HepG2 (cell line): ENCODE measurements around the gene TNS4. TPM values are rescaled to one million over a fixed set of nuclear protein-coding genes. Genes with fewer than 3 reads are reported as not detected.
A peak's percentile ranks its signal among the peaks of the same experiment; 100 is the strongest.

ENCODE experiments used
- ATAC-seq: fragments of 200-7000 bp; cut with Tn5 transposase; 3 replicates; pipeline ENCODE4 v1.9.1; 2020; ENCODE audit warnings: mild to moderate bottlenecking, moderate library complexity
- BruUV-seq: library from RNA; stranded (reverse); fragments of 400-500 nt; replicated peaks from 2 replicates; lab custom pipeline; 2021; lab: Mats Ljungman, UMichigan
- CTCF ChIA-PET: fragments of 300-600 bp; formaldehyde crosslinking; extraction: SDS; loops from one replicate; lab custom pipeline; 2021; ENCODE audit warnings: low total read pairs, inconsistent platforms, low intra/inter-chr PET ratio; lab: Yijun Ruan, JAX
- POLR2A ChIA-PET: fragments of 350-600 bp; sonication (Branson Sonifier 250); formaldehyde crosslinking; loops from one replicate; lab custom pipeline; 2020; ENCODE audit warnings: antibody characterized with exemption, inconsistent platforms; lab: Yijun Ruan, JAX
- DNase-seq: peaks from one replicate; pipeline ENCODE4 v3.0.0-alpha.2; 2015; ENCODE audit warnings: low spot score
- FAIRE-seq: peaks from 3 replicates; lab custom pipeline; 2011; peaks lifted over from hg19 to GRCh38; lab: Jason Lieb, UNC
- H2AFZ ChIP-seq: one replicate; pipeline ENCODE4 v1.6.1; 2011; ENCODE audit warnings: low read length, inconsistent platforms
- H3K27ac ChIP-seq: fragments of 300-600 bp; 3 replicates; pipeline ENCODE4 v1.8.0; 2011; ENCODE audit warnings: mixed run types, mild to moderate bottlenecking, mixed read lengths, low read length, inconsistent platforms; ENCODE audit not compliant: insufficient read depth; ENCODE audit errors: extremely low read length
- H3K27me3 ChIP-seq, 2 experiments: fragments of 200-600 bp in 1 of 2; 2 replicates in 1 of 2; 3 replicates in 1 of 2; pipeline versions ENCODE4 v1.6.0 to v1.8.0; 2011; ENCODE audit warnings: low read length in 2 of 2, mild to moderate bottlenecking in 2 of 2, moderate library complexity in 2 of 2, inconsistent platforms in 1 of 2; ENCODE audit not compliant: insufficient read depth in 2 of 2, control insufficient read depth in 1 of 2
- H3K36me3 ChIP-seq, 2 experiments: fragments of 200-600 bp in 1 of 2; replicated peaks in 1 of 2; 2 replicates in 1 of 2; 3 replicates in 1 of 2; pipeline versions ENCODE4 v1.5.1 to v1.8.0; 2011; ENCODE audit warnings: low read length in 2 of 2, inconsistent platforms in 1 of 2; ENCODE audit not compliant: insufficient read depth in 2 of 2, control insufficient read depth in 1 of 2
- H3K4me1 ChIP-seq: 2 replicates; pipeline ENCODE4 v1.5.1; 2012; ENCODE audit warnings: low read length, inconsistent platforms; ENCODE audit not compliant: insufficient read depth
- H3K4me2 ChIP-seq: 2 replicates; pipeline ENCODE4 v1.6.0; 2011; ENCODE audit warnings: low read depth, low read length, inconsistent platforms
- H3K4me3 ChIP-seq, 3 experiments: fragments of 200-600 bp in 1 of 3; sonication (generic), shearing (Covaris generic) in 1 of 3; replicated peaks in 1 of 3; 2 replicates each; pipeline ENCODE4 v1.5.1; 2011 to 2016; ENCODE audit warnings: low read length in 3 of 3, inconsistent platforms in 2 of 3, low read depth in 2 of 3, mild to moderate bottlenecking in 2 of 3, control low read depth in 1 of 3, mixed read lengths in 1 of 3; ENCODE audit not compliant: insufficient read depth in 1 of 3
- H3K79me2 ChIP-seq: one replicate; pipeline ENCODE4 v1.6.1; 2011; ENCODE audit warnings: low read length, inconsistent platforms; ENCODE audit not compliant: insufficient read depth
- H3K9ac ChIP-seq: 2 replicates; pipeline ENCODE4 v1.6.0; 2011; ENCODE audit warnings: mild to moderate bottlenecking, low read depth, low read length, inconsistent platforms; ENCODE audit not compliant: insufficient read depth
- H3K9me3 ChIP-seq: 2 replicates; pipeline ENCODE4 v1.5.1; 2012; ENCODE audit warnings: mild to moderate bottlenecking, low read length
- H4K20me1 ChIP-seq: 2 replicates; pipeline ENCODE4 v1.6.0; 2011; ENCODE audit warnings: inconsistent platforms, mild to moderate bottlenecking, low read length, moderate library complexity; ENCODE audit not compliant: insufficient read depth
- BRD4 ChIP-seq: sonication (generic); formaldehyde crosslinking; IDR thresholded peaks from 2 replicates; pipeline ENCODE4 v1.4.0; 2020; ENCODE audit warnings: missing genetic modification reagents
- FOXA1 ChIP-seq, 2 experiments: fragments of 450-650 bp in 1 of 2; sonication (generic) in 1 of 2; formaldehyde crosslinking in 1 of 2; IDR thresholded peaks; 2 replicates each; pipeline versions ENCODE4 v1.4.0 to v1.6.1; 2016 to 2020; ENCODE audit warnings: missing genetic modification reagents in 1 of 2
- SRSF9 ChIP-seq: fragments of 200-400 bp; formaldehyde crosslinking; IDR thresholded peaks from 2 replicates; pipeline ENCODE4 v1.6.1; 2018; ENCODE audit warnings: borderline replicate concordance, mild to moderate bottlenecking, low read depth, low read length; ENCODE audit not compliant: insufficient read depth, poor library complexity, severe bottlenecking
- ZBTB33 ChIP-seq: sonication (generic); formaldehyde crosslinking; IDR thresholded peaks from 2 replicates; pipeline ENCODE4 v1.4.0; 2020; ENCODE audit warnings: missing genetic modification reagents
- ZBTB7A ChIP-seq: sonication (generic); formaldehyde crosslinking; IDR thresholded peaks from 2 replicates; pipeline ENCODE4 v1.8.0; 2022; ENCODE audit warnings: mild to moderate bottlenecking, missing genetic modification reagents
- ZFX ChIP-seq: sonication (generic); formaldehyde crosslinking; IDR thresholded peaks from 2 replicates; pipeline ENCODE4 v1.4.0; 2020; ENCODE audit warnings: mild to moderate bottlenecking, low read depth, missing genetic modification reagents, moderate library complexity
- ZNF12 ChIP-seq: sonication (generic); formaldehyde crosslinking; IDR thresholded peaks from 2 replicates; pipeline ENCODE4 v1.5.0; 2020; ENCODE audit warnings: missing genetic modification reagents
- ZNF232 ChIP-seq: sonication (generic); formaldehyde crosslinking; IDR thresholded peaks from 2 replicates; pipeline ENCODE4 v1.4.0; 2020; ENCODE audit warnings: missing genetic modification reagents, borderline replicate concordance
- ZNF253 ChIP-seq: sonication (generic); formaldehyde crosslinking; IDR thresholded peaks from 2 replicates; pipeline ENCODE4 v1.8.0; 2022; ENCODE audit warnings: mild to moderate bottlenecking, missing genetic modification reagents, borderline replicate concordance
- ZNF274 ChIP-seq: sonication (generic); formaldehyde crosslinking; IDR thresholded peaks from 2 replicates; pipeline ENCODE4 v1.5.1; 2020; ENCODE audit warnings: mild to moderate bottlenecking, missing genetic modification reagents
- ZNF510 ChIP-seq: sonication (generic); formaldehyde crosslinking; IDR thresholded peaks from 2 replicates; pipeline ENCODE4 v1.4.0; 2020; ENCODE audit warnings: low read depth, mild to moderate bottlenecking, missing genetic modification reagents
- ZNF598 ChIP-seq: sonication (generic); formaldehyde crosslinking; IDR thresholded peaks from 2 replicates; pipeline ENCODE4 v1.5.1; 2020; ENCODE audit warnings: mild to moderate bottlenecking, missing genetic modification reagents, borderline replicate concordance
- ZNF644 ChIP-seq: IDR thresholded peaks from 2 replicates; pipeline ENCODE4 v1.6.1; 2016; ENCODE audit warnings: low read depth
- ZUFSP ChIP-seq: sonication (generic); formaldehyde crosslinking; IDR thresholded peaks from 2 replicates; pipeline ENCODE4 v1.9.0; 2021; ENCODE audit warnings: missing genetic modification reagents, mild to moderate bottlenecking, borderline replicate concordance
- WGBS: methylation state at CpG from one replicate; pipeline ENCODE4 v1.1.6; 2017; ENCODE audit warnings: low lambda C conversion rate; 5-methylcytosine and 5-hydroxymethylcytosine counted together
- in situ Hi-C: cut with HindIII; loops from 2 replicates; pipeline ENCODE4 v1.10.0; 2017; ENCODE audit warnings: low pct_unique_long_range_greater_than_20kb; ENCODE audit not compliant: extremely low pct_ligation_motif_present
- intact Hi-C: fragments of 100-400 bp; cut with micrococcal nuclease; formaldehyde crosslinking; loops from one replicate; pipeline ENCODE4 v1.10.0; 2022; ENCODE audit not compliant: unreplicated experiment
- polyA plus RNA-seq, 8 experiments: library from polyadenylated mRNA; depleted of rRNA in 3 of 8; stranded (reverse) in 7 of 8; unstranded in 1 of 8; fragments of >200 nt; fragmentation: Illumina TruSeq in 4 of 8; extraction: Trizol in 4 of 8; gene quantifications; 2 replicates each; pipeline versions ENCODE4 v1.2.1 to v1.2.3, GENCODE V29; 2011 to 2016; ENCODE audit warnings: low read depth in 4 of 8, missing spikeins in 1 of 8, mixed read lengths in 1 of 8; ENCODE audit not compliant: insufficient read depth in 1 of 8
- total RNA-seq, 5 experiments: library from RNA; depleted of rRNA; stranded (reverse); fragments of >200 nt; fragmentation: Illumina TruSeq; extraction: Trizol; gene quantifications; 2 replicates each; pipeline ENCODE4 v1.2.3, GENCODE V29; 2016; ENCODE audit warnings: low read depth in 1 of 5

TNS4 gene
- total and polyA plus RNA-seq, 2 of the 13 experiments (the other 11 are each of a cell fraction or from before 2014, with no cell fraction given) = 0.58 to 2.1 TPM

- TF ChIP-seq ZBTB33 (CRISPR knock-in tag) (0 out of 2 replicates have a peak, but pooled peaks have one; percentile 33), ZNF644 (peak; percentile 60; the same call in 1 of the 2 replicates), ZUFSP (CRISPR knock-in tag) (no peak), ZNF510 (no peak), BRD4 (0 out of 2 replicates have a peak, but pooled peaks have one; percentile 41), FOXA1 (IDR thresholded peaks at IDR 0.05) (no peak), FOXA1 (CRISPR knock-in tag; IDR thresholded peaks at IDR 0.05) (peak; percentile 20; the same call in 1 of the 2 replicates)
Measured at GRCh38 chr17:40510328-40510648, 8.9 kb upstream of the TNS4 start (continued).

GRCh38 chr17:40509626-40510327 lies 8.4 kb upstream of the TNS4 start:
- Histone ChIP-seq H3K27me3 (peaks cover 0 to 9% of the 10 kb centered on the region in 2 experiments; a peak in 3 of 5 replicates), H3K36me3 (no peaks in the 10 kb centered on the region), H3K79me2 (no peaks in the 10 kb centered on the region), H2AFZ (no peak overlapping the region), H3K4me1 (peaks cover 50% of the 10 kb centered on the region), H3K4me3 (no peak overlapping the region), H3K9ac (no peak overlapping the region), H4K20me1 (no peaks in the 10 kb centered on the region), H3K27ac (no peak overlapping the region), H3K4me2 (no peak overlapping the region; the same call in 1 of the 2 replicates), H3K9me3 (no peaks in the 10 kb centered on the region)
- no peak for FAIRE-seq
- TF ChIP-seq ZNF232 (CRISPR knock-in tag) (no peak), ZNF598 (CRISPR knock-in tag) (peak; percentile 37; the same call in 1 of the 2 replicates), ZNF274 (CRISPR knock-in tag) (0 out of 2 replicates have a peak, but pooled peaks have one; percentile 45), SRSF9 (no peak), ZNF12 (CRISPR knock-in tag) (0 out of 2 replicates have a peak, but pooled peaks have one; percentile 17), ZBTB7A (CRISPR knock-in tag) (0 out of 2 replicates have a peak, but pooled peaks have one; percentile 4), ZFX (CRISPR knock-in tag) (peak; percentile 35; the same call in 1 of the 2 replicates), ZNF253 (0 out of 2 replicates have a peak, but pooled peaks have one; percentile 9)
- DNase-seq = no peak
- WGBS = 53% methylated on average over 10 of the region's 10 CpGs
- in situ Hi-C loops = no loop called here
- intact Hi-C loops = no loop called here
- no peak for ATAC-seq
- BruUV-seq = no TSS peak
- ChIA-PET CTCF (no interaction called here), POLR2A (no interaction called here)
